DND-41 (cell line): ENCODE data around the gene RNF157.

Experiments
- CTCF ChIP-seq: IDR thresholded peaks from 2 replicates; pipeline ENCODE4 v1.5.1; 2012; ENCODE audit warnings: borderline replicate concordance, low read length, moderate library complexity, mild to moderate bottlenecking; ENCODE audit not compliant: poor library complexity, severe bottlenecking; ENCODE audit errors: extremely low read depth
- EZH2 ChIP-seq: IDR thresholded peaks from 3 replicates; pipeline ENCODE4 v1.6.1; 2012; ENCODE audit warnings: borderline replicate concordance, low read depth, mild to moderate bottlenecking, moderate library complexity, low read length, inconsistent platforms; ENCODE audit not compliant: severe bottlenecking

GRCh38 chr17:76138896-76139752 lies 101.2 kb downstream of the RNF157 start:
- TF ChIP-seq CTCF: no peak
- TF ChIP-seq EZH2: no peak
